ENCODE results near the gene CEPT1. TPM values are rescaled to one million over a fixed set of nuclear protein-coding genes. Genes with fewer than 3 reads are reported as not detected.

Gene CEPT1
- total RNA-seq, 2 donors from 2014 or later, result 15.8 to 17.6 TPM

GRCh38 chr1:111190931-111191451, 51.0 kb downstream of the CEPT1 start:
- DNase-seq (peak; percentile 39), ATAC-seq (peak in 1 of 2 donors; percentile 88)
- intact Hi-C loops (cut with DNase I), result no loop called here

- ATAC-seq (no peak), DNase-seq (no peak)
- intact Hi-C loops (cut with DNase I), result no loop called here
Observed at GRCh38 chr1:111191496-111191895, 51.5 kb downstream of the CEPT1 start.

- no peak for DNase-seq
- intact Hi-C loops (cut with DNase I), result no loop called here
- ATAC-seq, result no peak
Observed at GRCh38 chr1:111192074-111192473, 52.1 kb downstream of the CEPT1 start.

GRCh38 chr1:111192658-111193519, 52.9 kb downstream of the CEPT1 start:
- ATAC-seq, result peak in 1 of 2 donors; percentile 20
- no peak for DNase-seq
- intact Hi-C loops (cut with DNase I), result no loop called here

- intact Hi-C loops (cut with DNase I), result no loop called here
- DNase-seq (no peak), ATAC-seq (no peak)
Observed at GRCh38 chr1:111193712-111194480, 53.9 kb downstream of the CEPT1 start.

- ATAC-seq, result no peak
Observed at GRCh38 chr1:111195002-111195684, 55.1 kb downstream of the CEPT1 start.

GRCh38 chr1:111196213-111196612, 56.2 kb downstream of the CEPT1 start:
- intact Hi-C loops (cut with DNase I), result no loop called here
- DNase-seq (no peak), ATAC-seq (no peak)

More at GRCh38 chr1:111195002-111195684, 55.1 kb downstream of the CEPT1 start:
- intact Hi-C loops (cut with DNase I), result no loop called here
- DNase-seq, result no peak

- DNase-seq (no peak), ATAC-seq (peak in 1 of 2 donors; percentile 42)
- intact Hi-C loops (cut with DNase I), result no loop called here
Observed at GRCh38 chr1:111197598-111198284, 57.7 kb downstream of the CEPT1 start.

- no peak for ATAC-seq
- DNase-seq, result no peak
- intact Hi-C loops (cut with DNase I), result no loop called here
Observed at GRCh38 chr1:111198836-111199235, 58.8 kb downstream of the CEPT1 start.

GRCh38 chr1:111199329-111199728, 59.3 kb downstream of the CEPT1 start:
- intact Hi-C loops (cut with DNase I), result no loop called here
- DNase-seq, result no peak
- no peak for ATAC-seq

- intact Hi-C loops (cut with DNase I), result no loop called here
- ATAC-seq (peak; percentile 17 to 42), DNase-seq (peak; percentile 45)
Observed at GRCh38 chr1:111199881-111200801, 60.1 kb downstream of the CEPT1 start, which contains the start of gene DENND2D. Gene DENND2D (minus strand): TSS chr1:111200646. CDS start chr1:111200459, 187 bp downstream.

- ATAC-seq (no peak), DNase-seq (no peak)
- intact Hi-C loops (cut with DNase I), result no loop called here
Observed at GRCh38 chr1:111200802-111201161, 60.8 kb downstream of the CEPT1 start.

GRCh38 chr1:111201275-111202090, 61.5 kb downstream of the CEPT1 start:
- DNase-seq, result no peak
- intact Hi-C loops (cut with DNase I), result no loop called here
- no peak for ATAC-seq

- DNase-seq, result no peak
- intact Hi-C loops (cut with DNase I), result no loop called here
- no peak for ATAC-seq
Observed at GRCh38 chr1:111202366-111202706, 62.3 kb downstream of the CEPT1 start.

GRCh38 chr1:111202707-111203623, 62.9 kb downstream of the CEPT1 start:
- intact Hi-C loops (cut with DNase I), result no loop called here
- ATAC-seq (no peak), DNase-seq (no peak)

GRCh38 chr1:111203681-111204200, 63.7 kb downstream of the CEPT1 start:
- peak; percentile 85 for DNase-seq
- intact Hi-C loops (cut with DNase I), result no loop called here

More at GRCh38 chr1:111203681-111204200, 63.7 kb downstream of the CEPT1 start:
- ATAC-seq, result peak; percentile 67 to 77
